Neuron (in vitro differentiated cells): Measurements from ENCODE around the gene NPAS3.

Source experiments
- H2AFZ ChIP-seq: one replicate; pipeline ENCODE4 v1.6.1; 2013; ENCODE audit warnings: low read depth, mild to moderate bottlenecking, inconsistent platforms, low read length, moderate library complexity
- H3K27me3 ChIP-seq: one replicate; pipeline ENCODE4 v1.6.1; 2013; ENCODE audit warnings: low read length; ENCODE audit not compliant: insufficient read depth
- H3K36me3 ChIP-seq: one replicate; pipeline ENCODE4 v1.6.1; 2013; ENCODE audit warnings: low read length; ENCODE audit not compliant: insufficient read depth
- H3K4me1 ChIP-seq: one replicate; pipeline ENCODE4 v1.6.1; 2013; ENCODE audit warnings: low read length; ENCODE audit not compliant: insufficient read depth
- H3K4me3 ChIP-seq: 2 replicates; pipeline ENCODE4 v1.5.1; 2013; ENCODE audit warnings: mild to moderate bottlenecking, low read length, moderate library complexity
- H3K9me3 ChIP-seq: one replicate; pipeline ENCODE4 v1.6.1; 2013; ENCODE audit warnings: low read length

NPAS3 gene

DNA sequence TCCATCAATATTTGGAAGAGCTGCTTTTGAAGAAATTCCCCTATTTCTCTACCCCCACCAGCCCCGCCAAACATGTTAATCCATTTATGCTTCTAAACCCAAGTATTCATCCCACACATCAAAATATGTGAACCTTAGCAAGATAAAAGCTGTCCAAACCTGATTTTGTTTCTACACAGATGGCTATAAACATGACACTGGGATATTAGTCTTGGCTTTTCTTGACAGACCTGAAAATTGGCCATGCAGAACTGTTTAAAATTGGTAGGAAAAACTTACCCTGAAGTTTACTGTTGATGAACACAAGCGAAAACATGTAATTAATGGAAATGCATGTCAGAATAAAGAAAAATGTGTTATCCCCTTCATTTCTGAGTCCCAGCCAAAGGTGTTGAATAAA, 642.2 kb downstream of the NPAS3 start:
- no peak overlapping the region for H2AFZ ChIP-seq
- H3K4me3 ChIP-seq = no peak overlapping the region
- no peaks in the 10 kb centered on the region for H3K27me3 ChIP-seq
- no peaks in the 10 kb centered on the region for H3K9me3 ChIP-seq
- peaks cover 5% of the 10 kb centered on the region for H3K36me3 ChIP-seq
- no peaks in the 10 kb centered on the region for H3K4me1 ChIP-seq

GRCh38 chr14:33584697-33585096, 646.0 kb downstream of the NPAS3 start:
- Histone ChIP-seq H3K4me1 (no peaks in the 10 kb centered on the region), H3K36me3 (peaks cover 5% of the 10 kb centered on the region), H2AFZ (no peak overlapping the region), H3K4me3 (no peak overlapping the region), H3K27me3 (no peaks in the 10 kb centered on the region), H3K9me3 (no peaks in the 10 kb centered on the region)

- Histone ChIP-seq H3K4me1 (no peaks in the 10 kb centered on the region), H3K9me3 (no peaks in the 10 kb centered on the region), H3K27me3 (no peaks in the 10 kb centered on the region), H3K4me3 (no peak overlapping the region), H3K36me3 (peaks cover 5% of the 10 kb centered on the region), H2AFZ (no peak overlapping the region)
Measured at GRCh38 chr14:33586806-33587205, 648.1 kb downstream of the NPAS3 start.

- no peaks in the 10 kb centered on the region for H3K9me3 ChIP-seq
- H3K27me3 ChIP-seq = no peaks in the 10 kb centered on the region
- no peak overlapping the region for H3K4me3 ChIP-seq
- H3K4me1 ChIP-seq = no peaks in the 10 kb centered on the region
- peaks cover 5% of the 10 kb centered on the region for H3K36me3 ChIP-seq
- no peak overlapping the region for H2AFZ ChIP-seq
Measured at GRCh38 chr14:33587791-33588190, 649.1 kb downstream of the NPAS3 start.

GRCh38 chr14:33588771-33589170, 650.1 kb downstream of the NPAS3 start:
- Histone ChIP-seq H3K9me3 (no peaks in the 10 kb centered on the region), H3K4me3 (no peak overlapping the region), H3K27me3 (no peaks in the 10 kb centered on the region), H2AFZ (no peak overlapping the region), H3K36me3 (peaks cover 6% of the 10 kb centered on the region), H3K4me1 (no peaks in the 10 kb centered on the region)

DNA sequence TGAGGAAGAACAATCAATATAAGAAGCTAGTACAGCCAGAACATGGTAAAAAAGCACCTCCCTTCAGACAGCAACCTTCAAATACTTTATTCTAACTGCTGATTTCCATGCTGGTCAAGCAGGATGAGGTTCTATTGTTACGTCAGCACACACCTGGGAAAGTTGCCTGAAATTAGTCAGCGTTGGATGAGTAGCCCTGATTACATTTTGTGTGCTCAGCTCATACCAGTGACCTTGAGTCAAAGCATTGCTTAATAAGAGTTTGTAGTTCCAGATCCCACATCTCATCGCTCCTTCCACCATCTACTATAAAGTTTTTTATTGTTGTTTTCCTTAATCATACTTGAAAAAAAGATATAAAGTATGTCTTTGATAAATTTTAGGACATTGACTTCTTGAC, 650.7 kb downstream of the NPAS3 start:
- Histone ChIP-seq H2AFZ (no peak overlapping the region), H3K9me3 (no peaks in the 10 kb centered on the region)

GRCh38 chr14:33590891-33591630, 652.4 kb downstream of the NPAS3 start:
- H3K4me3 ChIP-seq = no peak overlapping the region
- peaks cover 8% of the 10 kb centered on the region for H3K36me3 ChIP-seq
- no peaks in the 10 kb centered on the region for H3K27me3 ChIP-seq
- no peaks in the 10 kb centered on the region for H3K4me1 ChIP-seq
- H3K9me3 ChIP-seq = no peaks in the 10 kb centered on the region
- H2AFZ ChIP-seq = no peak overlapping the region

More for the DNA sequence above, 650.7 kb downstream of the NPAS3 start:
- Histone ChIP-seq H3K27me3 (no peaks in the 10 kb centered on the region), H3K36me3 (peaks cover 7% of the 10 kb centered on the region), H3K4me1 (no peaks in the 10 kb centered on the region), H3K4me3 (no peak overlapping the region)

GRCh38 chr14:33592297-33592696, 653.6 kb downstream of the NPAS3 start:
- Histone ChIP-seq H2AFZ (no peak overlapping the region), H3K4me3 (no peak overlapping the region), H3K36me3 (peaks cover 13% of the 10 kb centered on the region), H3K27me3 (no peaks in the 10 kb centered on the region), H3K9me3 (no peaks in the 10 kb centered on the region), H3K4me1 (no peaks in the 10 kb centered on the region)

GRCh38 chr14:33596211-33597080, 657.8 kb downstream of the NPAS3 start:
- Histone ChIP-seq H3K27me3 (no peaks in the 10 kb centered on the region), H3K36me3 (peaks cover 13% of the 10 kb centered on the region), H3K9me3 (no peaks in the 10 kb centered on the region), H3K4me3 (no peak overlapping the region), H2AFZ (no peak overlapping the region), H3K4me1 (no peaks in the 10 kb centered on the region)

GRCh38 chr14:33598582-33598981, 659.9 kb downstream of the NPAS3 start:
- no peaks in the 10 kb centered on the region for H3K27me3 ChIP-seq
- H3K9me3 ChIP-seq = no peaks in the 10 kb centered on the region
- no peaks in the 10 kb centered on the region for H3K4me1 ChIP-seq
- no peak overlapping the region for H2AFZ ChIP-seq
- peaks cover 14% of the 10 kb centered on the region for H3K36me3 ChIP-seq
- H3K4me3 ChIP-seq = no peak overlapping the region

DNA sequence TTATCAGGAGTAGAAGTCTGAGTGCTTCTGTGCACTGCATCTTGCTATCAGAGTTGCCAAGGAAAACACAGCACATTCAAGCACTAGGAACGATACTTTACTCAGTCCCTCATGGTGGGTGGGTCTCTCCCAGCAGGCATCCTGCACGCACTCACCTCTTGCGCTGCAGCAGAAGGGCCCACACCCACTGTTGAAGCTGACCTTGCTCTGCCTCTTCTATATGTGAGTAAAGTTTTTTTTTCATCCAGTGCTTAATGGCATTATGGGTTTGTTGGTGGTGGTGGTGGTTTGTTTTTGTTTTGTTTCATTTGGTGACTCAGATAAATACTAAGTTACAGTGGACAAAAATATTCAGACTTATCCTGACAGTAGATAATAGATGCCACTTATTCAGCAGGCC, 663.7 kb downstream of the NPAS3 start:
- Histone ChIP-seq H3K4me3 (no peak overlapping the region), H3K4me1 (no peaks in the 10 kb centered on the region), H3K36me3 (peaks cover 5% of the 10 kb centered on the region), H3K27me3 (no peaks in the 10 kb centered on the region), H3K9me3 (no peaks in the 10 kb centered on the region), H2AFZ (no peak overlapping the region)

DNA sequence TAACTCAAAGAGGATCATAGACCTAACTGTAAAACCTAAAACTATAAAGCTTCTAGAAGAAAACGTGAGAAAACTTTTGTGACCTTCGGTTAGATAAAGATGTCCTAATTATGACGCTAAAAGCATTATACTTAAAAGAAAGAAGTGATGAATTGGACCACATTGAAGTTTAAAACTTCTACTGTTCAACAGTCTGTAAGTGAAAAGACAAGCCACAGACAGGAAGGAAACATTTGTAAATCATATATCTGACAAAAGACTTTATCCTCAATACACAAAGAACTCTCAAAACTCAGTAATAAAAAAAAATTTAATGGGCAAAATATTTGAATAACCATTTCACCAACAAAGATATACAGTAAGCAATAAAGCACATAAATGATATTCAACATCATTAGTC, 667.9 kb downstream of the NPAS3 start:
- Histone ChIP-seq H3K36me3 (peaks cover 5% of the 10 kb centered on the region), H3K4me1 (peaks cover 3% of the 10 kb centered on the region), H3K9me3 (no peaks in the 10 kb centered on the region), H3K27me3 (no peaks in the 10 kb centered on the region), H2AFZ (no peak overlapping the region), H3K4me3 (no peak overlapping the region)

DNA sequence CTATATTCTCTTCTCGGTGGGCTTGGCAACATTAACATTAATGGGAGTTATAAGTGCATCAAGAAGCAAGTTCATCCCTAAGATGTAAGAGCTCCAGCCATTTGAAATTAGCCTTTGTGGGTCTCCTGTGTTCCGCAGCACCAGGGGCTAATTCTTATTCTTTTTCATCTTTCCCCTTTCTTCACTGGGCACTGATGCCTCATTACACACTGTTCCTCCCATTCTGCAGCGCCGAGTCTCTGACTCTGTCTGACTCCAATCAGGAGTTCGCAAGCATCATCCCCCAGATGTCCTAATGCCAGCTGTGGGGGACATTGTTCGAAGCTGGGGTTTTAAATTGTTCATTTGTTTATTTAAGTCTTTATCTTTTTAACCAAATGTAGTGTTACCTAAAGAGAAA, 670.9 kb downstream of the NPAS3 start:
- H2AFZ ChIP-seq = no peak overlapping the region

More for the DNA sequence above, 670.9 kb downstream of the NPAS3 start:
- peaks cover 5% of the 10 kb centered on the region for H3K36me3 ChIP-seq
- no peaks in the 10 kb centered on the region for H3K27me3 ChIP-seq
- H3K9me3 ChIP-seq = no peaks in the 10 kb centered on the region
- H3K4me1 ChIP-seq = peaks cover 5% of the 10 kb centered on the region
- no peak overlapping the region for H3K4me3 ChIP-seq
